Measurements from ENCODE around the gene ABLIM1.

- TF ChIP-seq, protein P1, sequence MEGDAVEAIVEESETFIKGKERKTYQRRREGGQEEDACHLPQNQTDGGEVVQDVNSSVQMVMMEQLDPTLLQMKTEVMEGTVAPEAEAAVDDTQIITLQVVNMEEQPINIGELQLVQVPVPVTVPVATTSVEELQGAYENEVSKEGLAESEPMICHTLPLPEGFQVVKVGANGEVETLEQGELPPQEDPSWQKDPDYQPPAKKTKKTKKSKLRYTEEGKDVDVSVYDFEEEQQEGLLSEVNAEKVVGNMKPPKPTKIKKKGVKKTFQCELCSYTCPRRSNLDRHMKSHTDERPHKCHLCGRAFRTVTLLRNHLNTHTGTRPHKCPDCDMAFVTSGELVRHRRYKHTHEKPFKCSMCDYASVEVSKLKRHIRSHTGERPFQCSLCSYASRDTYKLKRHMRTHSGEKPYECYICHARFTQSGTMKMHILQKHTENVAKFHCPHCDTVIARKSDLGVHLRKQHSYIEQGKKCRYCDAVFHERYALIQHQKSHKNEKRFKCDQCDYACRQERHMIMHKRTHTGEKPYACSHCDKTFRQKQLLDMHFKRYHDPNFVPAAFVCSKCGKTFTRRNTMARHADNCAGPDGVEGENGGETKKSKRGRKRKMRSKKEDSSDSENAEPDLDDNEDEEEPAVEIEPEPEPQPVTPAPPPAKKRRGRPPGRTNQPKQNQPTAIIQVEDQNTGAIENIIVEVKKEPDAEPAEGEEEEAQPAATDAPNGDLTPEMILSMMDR (IDR thresholded peaks at IDR 0.05; ENCODE audit: insufficient read depth, low read depth, low read length) = no peak
- TF ChIP-seq EZH2 (IDR thresholded peaks at IDR 0.05; ENCODE audit: insufficient read depth, low read length) = no peak
These were observed 178.2 kb downstream of the ABLIM1 start for GRCh38 chr10:114479836-114480235.
